Measurements from ENCODE around the gene DISP2.

Gene DISP2

GRCh38 chr15:40409366-40409765 lies 51.3 kb downstream of the DISP2 start:
- H3K27ac ChIP-seq = no peak overlapping the region
- no peak overlapping the region for H3K4me3 ChIP-seq
- no peak for DNase-seq (ENCODE audit: low spot score)
- TF ChIP-seq CTCF (IDR thresholded peaks at IDR 0.05) = no peak

- no peak for TF ChIP-seq CTCF (IDR thresholded peaks at IDR 0.05)
- Histone ChIP-seq H3K27ac (no peak overlapping the region), H3K4me3 (no peak overlapping the region)
- no peak for DNase-seq (ENCODE audit: low spot score)
These were observed 52.5 kb downstream of the DISP2 start for GRCh38 chr15:40410476-40410875.

- DNase-seq (ENCODE audit: low spot score) = no peak
- no peak for TF ChIP-seq CTCF (IDR thresholded peaks at IDR 0.05)
- H3K27ac ChIP-seq = no peak overlapping the region
These were observed 54.2 kb downstream of the DISP2 start for GRCh38 chr15:40412095-40412759.

GRCh38 chr15:40413036-40413435 lies 55.0 kb downstream of the DISP2 start:
- no peak for TF ChIP-seq CTCF (IDR thresholded peaks at IDR 0.05)
- Histone ChIP-seq H3K27ac (no peak overlapping the region), H3K4me3 (no peak overlapping the region)
- no peak for DNase-seq (ENCODE audit: low spot score)

More at GRCh38 chr15:40412095-40412759, 54.2 kb downstream of the DISP2 start:
- no peak overlapping the region for H3K4me3 ChIP-seq

- no peak for DNase-seq (ENCODE audit: low spot score)
- Histone ChIP-seq H3K4me3 (no peak overlapping the region), H3K27ac (no peak overlapping the region)
- TF ChIP-seq CTCF (IDR thresholded peaks at IDR 0.05) = no peak
These were observed 56.8 kb downstream of the DISP2 start for GRCh38 chr15:40414816-40415215.

GRCh38 chr15:40415226-40415625 lies 57.2 kb downstream of the DISP2 start:
- H3K27ac ChIP-seq = no peak overlapping the region
- no peak for TF ChIP-seq CTCF (IDR thresholded peaks at IDR 0.05)
- H3K4me3 ChIP-seq = no peak overlapping the region
- DNase-seq (ENCODE audit: low spot score) = no peak

GRCh38 chr15:40416056-40416455 lies 58.0 kb downstream of the DISP2 start:
- no peak overlapping the region for H3K27ac ChIP-seq
- no peak for DNase-seq (ENCODE audit: low spot score)
- no peak overlapping the region for H3K4me3 ChIP-seq
- no peak for TF ChIP-seq CTCF (IDR thresholded peaks at IDR 0.05)

Data from coronary artery (tissue), 2 donors.